ENCODE data around the gene VPS11.
"Not testable (repeated sequence)": the region's sequence is repeated elsewhere in the genome, so short reads cannot be mapped to it uniquely, and the experiment has no call there.

The VPS11 gene

GRCh38 chr11:119100994-119101758 is 33.6 kb downstream of the VPS11 start:
- no peak for FAIRE-seq
- no peak for DNase-seq (ENCODE audit: insufficient read length, low spot score)

- FAIRE-seq, result peak; percentile 73
- DNase-seq (ENCODE audit: insufficient read length, low spot score), result peak; percentile 80
Measured at GRCh38 chr11:119101759-119102423, 34.3 kb downstream of the VPS11 start, which contains the start of gene DPAGT1. DPAGT1 (minus strand) TSS chr11:119101853; CDS start chr11:119101655, 198 bp downstream.

DNA sequence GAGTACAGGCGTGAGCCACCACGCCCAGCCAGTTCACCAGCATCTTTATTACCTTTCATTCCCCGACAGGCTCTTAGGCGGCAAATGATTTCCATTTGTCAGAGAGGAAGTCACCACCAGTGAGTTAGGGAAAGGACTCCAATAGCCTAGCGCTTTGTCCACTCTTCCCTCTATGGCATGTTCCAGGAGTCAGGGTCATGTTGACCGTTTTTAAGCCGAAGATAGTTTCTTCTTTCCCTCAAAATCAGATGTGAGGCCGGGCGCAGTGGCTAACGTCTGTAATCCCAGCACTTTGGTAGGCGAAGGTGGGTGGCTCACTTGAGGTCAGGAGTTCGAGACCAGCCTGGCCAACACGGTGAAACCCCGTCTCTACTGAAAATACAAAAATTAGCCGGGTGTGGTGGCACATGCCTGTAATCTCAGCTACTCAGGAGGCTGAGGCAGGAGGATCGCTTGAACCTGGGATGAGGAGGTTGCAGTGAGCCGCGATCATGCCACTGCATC is 35.6 kb downstream of the VPS11 start:
- FAIRE-seq, result not testable (repeated sequence)

GRCh38 chr11:119103793-119104192 is 36.2 kb downstream of the VPS11 start:
- FAIRE-seq (no peak), DNase-seq (ENCODE audit: insufficient read length, low spot score) (no peak)

More for the DNA sequence above, 35.6 kb downstream of the VPS11 start:
- not testable (repeated sequence) for DNase-seq (ENCODE audit: insufficient read length, low spot score)

- FAIRE-seq, result peak; percentile 93
- DNase-seq (ENCODE audit: insufficient read length, low spot score), result peak; percentile 89
Measured at GRCh38 chr11:119106564-119107537, 39.2 kb downstream of the VPS11 start, which contains the start of gene C2CD2L. C2CD2L (plus strand) TSS chr11:119107344; CDS start chr11:119107742, 398 bp downstream.

DNA sequence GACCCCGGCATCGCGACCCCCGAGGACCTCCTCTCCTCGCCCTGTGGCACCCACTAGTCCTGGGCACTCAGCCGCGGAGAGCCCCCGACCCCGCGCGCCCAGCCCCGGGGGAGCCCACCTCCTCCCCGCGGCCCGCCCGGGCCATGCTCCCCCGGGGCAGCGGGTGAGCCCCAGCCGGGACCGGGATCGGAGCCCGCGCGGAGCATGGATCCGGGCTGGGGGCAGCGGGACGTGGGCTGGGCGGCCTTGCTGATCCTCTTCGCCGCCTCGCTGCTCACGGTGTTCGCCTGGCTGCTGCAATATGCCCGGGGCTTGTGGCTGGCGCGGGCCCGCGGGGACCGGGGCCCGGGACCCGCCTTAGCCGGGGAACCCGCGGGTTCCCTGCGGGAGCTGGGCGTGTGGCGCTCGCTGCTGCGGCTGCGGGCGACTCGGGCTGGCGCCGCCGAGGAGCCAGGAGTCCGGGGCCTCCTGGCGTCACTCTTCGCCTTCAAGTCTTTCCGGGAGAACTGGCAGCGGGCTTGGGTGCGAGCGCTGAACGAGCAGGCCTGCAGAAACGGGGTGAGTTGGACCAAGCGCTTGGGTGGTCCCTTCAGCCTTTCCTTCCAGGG is 40.0 kb downstream of the VPS11 start:
- FAIRE-seq, result no peak
- DNase-seq (ENCODE audit: insufficient read length, low spot score), result no peak

- DNase-seq (ENCODE audit: insufficient read length, low spot score) (peak; percentile 45), FAIRE-seq (peak; percentile 79)
Measured at GRCh38 chr11:119108146-119108856, 40.7 kb downstream of the VPS11 start.

DNA sequence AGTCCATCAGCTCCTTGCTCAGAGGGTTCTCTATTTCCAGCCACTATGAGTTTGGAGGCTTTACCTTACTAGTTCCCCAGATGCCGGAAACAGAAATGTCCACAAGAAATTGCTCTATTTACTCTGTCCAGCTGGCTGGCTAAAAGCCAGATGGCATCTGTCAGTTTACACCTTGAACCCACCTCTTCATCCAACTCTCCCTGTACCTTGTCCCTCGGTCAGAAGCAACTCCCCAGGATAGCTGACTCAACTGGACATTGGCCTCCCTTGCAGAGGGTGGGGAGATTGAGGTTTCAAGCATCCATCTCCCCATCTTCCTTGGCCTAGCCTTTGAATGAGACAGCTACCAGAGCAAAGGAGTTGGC is 41.2 kb downstream of the VPS11 start:
- no peak for DNase-seq (ENCODE audit: insufficient read length, low spot score)
- no peak for FAIRE-seq

DNA sequence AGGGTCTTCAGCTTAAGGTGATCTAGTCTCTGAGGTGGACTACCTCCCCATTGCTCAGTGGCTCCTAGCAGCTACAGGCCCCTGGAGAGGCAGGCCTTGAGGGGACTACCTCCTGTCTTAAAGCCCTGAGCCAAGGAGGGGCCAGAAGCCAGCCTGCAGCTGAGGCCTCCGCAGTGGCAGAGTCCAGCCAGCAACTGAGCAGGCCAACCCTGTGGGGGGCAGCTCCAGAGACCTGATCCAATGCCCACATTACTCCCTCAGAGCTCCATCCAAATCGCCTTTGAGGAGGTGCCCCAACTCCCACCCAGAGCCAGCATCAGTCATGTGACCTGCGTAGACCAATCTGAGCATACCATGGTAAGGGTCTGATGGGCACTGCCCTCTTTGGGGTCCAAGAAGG is 42.2 kb downstream of the VPS11 start:
- FAIRE-seq (no peak), DNase-seq (ENCODE audit: insufficient read length, low spot score) (no peak)

- DNase-seq (ENCODE audit: insufficient read length, low spot score) (no peak), FAIRE-seq (no peak)
Measured at GRCh38 chr11:119110439-119110838, 42.8 kb downstream of the VPS11 start.

GRCh38 chr11:119111361-119111925 is 43.8 kb downstream of the VPS11 start:
- DNase-seq (ENCODE audit: insufficient read length, low spot score) (no peak), FAIRE-seq (no peak)

GRCh38 chr11:119112314-119113020 is 44.8 kb downstream of the VPS11 start:
- FAIRE-seq (no peak), DNase-seq (ENCODE audit: insufficient read length, low spot score) (no peak)

- FAIRE-seq, result no peak
- no peak for DNase-seq (ENCODE audit: insufficient read length, low spot score)
Measured at GRCh38 chr11:119113716-119114115, 46.1 kb downstream of the VPS11 start.

- no peak for FAIRE-seq
- DNase-seq (ENCODE audit: insufficient read length, low spot score), result no peak
Measured at GRCh38 chr11:119114351-119114750, 46.7 kb downstream of the VPS11 start.

- no peak for FAIRE-seq
Measured at GRCh38 chr11:119115484-119116234, 48.0 kb downstream of the VPS11 start.

DNA sequence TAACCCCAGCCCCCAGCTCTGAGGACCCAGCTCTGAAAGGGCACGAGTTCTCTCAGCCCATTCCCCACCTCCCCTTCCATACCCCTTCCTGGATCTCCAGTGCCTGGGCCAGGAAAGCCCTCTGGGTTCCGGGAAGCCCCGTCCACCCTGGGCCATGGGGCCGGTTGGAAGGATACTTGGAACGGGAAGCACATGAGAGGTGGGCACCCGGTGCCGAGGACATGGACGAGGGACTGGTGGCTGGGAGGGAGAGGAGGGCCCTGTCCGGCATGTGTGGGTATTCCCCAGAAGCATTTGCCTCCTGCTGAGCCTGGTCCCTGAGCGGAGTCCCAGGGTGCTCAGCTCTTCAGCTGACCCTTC is 48.6 kb downstream of the VPS11 start:
- no peak for DNase-seq (ENCODE audit: insufficient read length, low spot score)
- no peak for FAIRE-seq

More at GRCh38 chr11:119115484-119116234, 48.0 kb downstream of the VPS11 start:
- DNase-seq (ENCODE audit: insufficient read length, low spot score), result no peak

- no peak for FAIRE-seq
- no peak for DNase-seq (ENCODE audit: insufficient read length, low spot score)
Measured at GRCh38 chr11:119116601-119117000, 49.0 kb downstream of the VPS11 start.

Data from HTR-8/SVneo (cell line).